ENCODE measurements around the gene CCDC182.

The CCDC182 gene

DNA sequence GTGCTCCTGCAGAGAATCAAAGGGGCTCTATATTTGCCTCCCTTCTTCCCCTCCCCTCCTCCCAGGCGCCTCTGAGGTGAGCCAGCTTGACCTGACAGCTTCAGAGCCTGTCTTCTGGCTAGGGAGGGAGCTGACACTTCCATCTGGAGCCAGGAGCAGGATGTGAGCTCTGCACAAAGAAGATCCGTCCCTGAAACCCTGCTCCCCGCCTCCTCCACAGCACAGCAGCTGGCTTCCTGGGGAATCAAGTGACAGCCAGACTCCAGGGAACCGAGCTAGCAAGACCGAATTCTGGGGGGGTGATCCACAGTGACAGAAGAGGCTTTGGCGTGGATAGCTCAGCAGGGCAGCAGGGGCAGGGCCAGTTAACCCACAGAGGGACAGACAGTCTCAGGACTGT is 37.2 kb downstream of the CCDC182 start:
- DNase-seq (ENCODE audit: extremely low read depth, low read depth): no peak
- TF ChIP-seq, protein P1, sequence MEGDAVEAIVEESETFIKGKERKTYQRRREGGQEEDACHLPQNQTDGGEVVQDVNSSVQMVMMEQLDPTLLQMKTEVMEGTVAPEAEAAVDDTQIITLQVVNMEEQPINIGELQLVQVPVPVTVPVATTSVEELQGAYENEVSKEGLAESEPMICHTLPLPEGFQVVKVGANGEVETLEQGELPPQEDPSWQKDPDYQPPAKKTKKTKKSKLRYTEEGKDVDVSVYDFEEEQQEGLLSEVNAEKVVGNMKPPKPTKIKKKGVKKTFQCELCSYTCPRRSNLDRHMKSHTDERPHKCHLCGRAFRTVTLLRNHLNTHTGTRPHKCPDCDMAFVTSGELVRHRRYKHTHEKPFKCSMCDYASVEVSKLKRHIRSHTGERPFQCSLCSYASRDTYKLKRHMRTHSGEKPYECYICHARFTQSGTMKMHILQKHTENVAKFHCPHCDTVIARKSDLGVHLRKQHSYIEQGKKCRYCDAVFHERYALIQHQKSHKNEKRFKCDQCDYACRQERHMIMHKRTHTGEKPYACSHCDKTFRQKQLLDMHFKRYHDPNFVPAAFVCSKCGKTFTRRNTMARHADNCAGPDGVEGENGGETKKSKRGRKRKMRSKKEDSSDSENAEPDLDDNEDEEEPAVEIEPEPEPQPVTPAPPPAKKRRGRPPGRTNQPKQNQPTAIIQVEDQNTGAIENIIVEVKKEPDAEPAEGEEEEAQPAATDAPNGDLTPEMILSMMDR (IDR thresholded peaks at IDR 0.05; ENCODE audit: low read depth, low read length): no peak

DNA sequence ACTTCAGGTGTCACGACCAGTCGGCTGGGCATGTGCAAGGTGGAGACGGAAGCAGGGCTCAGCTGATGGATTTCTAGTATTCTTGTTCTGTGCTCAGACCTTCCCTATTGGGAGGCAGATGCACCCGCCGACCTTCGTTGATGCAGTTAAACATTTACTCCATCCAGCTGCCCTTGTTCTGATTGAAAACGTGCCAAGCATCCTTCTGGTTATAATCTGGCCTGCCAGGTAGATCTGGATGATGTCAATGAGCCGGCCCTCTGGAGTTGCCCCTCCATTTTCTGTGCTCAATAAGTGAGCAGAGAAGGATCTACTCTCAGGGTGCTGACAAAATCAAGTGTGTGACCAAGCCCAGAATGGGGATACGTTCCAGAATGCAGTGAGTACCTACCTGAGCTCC is 38.3 kb downstream of the CCDC182 start:
- no peak for DNase-seq (ENCODE audit: extremely low read depth, low read depth)
- TF ChIP-seq, protein P1 (IDR thresholded peaks at IDR 0.05; ENCODE audit: low read depth, low read length): no peak

DNA sequence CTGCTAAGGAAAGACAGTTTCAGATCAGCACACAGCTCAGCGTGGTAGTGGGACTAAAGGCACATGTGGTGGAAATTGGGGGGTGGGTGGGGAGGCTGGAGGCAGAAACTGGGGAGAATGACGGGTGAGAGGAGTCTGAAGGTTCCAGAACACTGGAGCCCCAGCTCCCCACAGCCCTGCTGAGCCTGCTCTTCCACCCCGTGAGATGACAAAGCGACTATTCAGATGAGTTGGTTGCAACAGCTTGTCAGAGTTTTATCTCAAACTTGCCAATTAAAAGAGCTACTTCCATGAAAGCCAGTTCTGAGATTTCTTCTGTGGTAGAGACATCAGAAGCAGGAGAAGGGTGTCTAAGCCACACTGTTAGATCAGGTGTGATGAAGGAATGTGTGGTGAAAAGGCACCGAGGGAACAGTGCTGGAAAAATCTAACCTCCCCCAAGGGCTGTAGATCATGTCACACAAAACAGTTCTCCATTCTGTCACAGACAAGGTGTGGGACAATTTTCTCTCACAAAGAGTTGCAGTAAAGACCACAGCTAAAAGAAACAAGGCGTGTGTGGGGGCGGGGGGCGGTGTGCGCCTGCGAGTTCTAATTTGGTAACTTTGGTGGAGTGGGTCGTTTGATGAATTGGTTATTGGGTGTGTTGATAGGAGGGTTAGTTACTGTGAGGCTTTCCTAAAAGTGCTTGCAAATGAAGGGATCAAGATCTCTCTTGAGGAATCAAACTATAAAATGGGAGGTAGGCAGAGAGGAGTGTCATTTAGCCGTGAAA is 39.0 kb downstream of the CCDC182 start:
- TF ChIP-seq, protein P1 (IDR thresholded peaks at IDR 0.05; ENCODE audit: low read depth, low read length): no peak
- no peak for DNase-seq (ENCODE audit: extremely low read depth, low read depth)

DNA sequence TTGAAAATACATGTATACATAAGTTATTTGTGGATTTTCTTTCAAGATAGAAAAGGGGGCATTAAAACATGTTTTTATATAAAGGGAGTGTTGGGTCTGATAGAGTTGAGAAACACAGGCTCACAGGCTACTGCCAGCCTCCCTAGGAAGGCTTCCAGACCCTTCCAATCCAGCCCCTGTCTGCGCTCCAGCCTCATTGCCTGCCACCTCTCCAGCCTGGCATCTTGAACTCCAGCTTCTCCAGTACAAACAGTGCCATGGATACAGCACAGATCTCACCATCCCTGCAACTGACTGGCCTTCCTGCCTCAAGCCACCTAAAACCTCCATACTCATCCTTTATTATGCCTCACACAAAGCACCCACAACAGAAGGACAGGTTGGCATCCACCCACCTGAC is 40.7 kb downstream of the CCDC182 start:
- DNase-seq (ENCODE audit: extremely low read depth, low read depth): no peak
- TF ChIP-seq, protein P1 (IDR thresholded peaks at IDR 0.05; ENCODE audit: low read depth, low read length): no peak

DNA sequence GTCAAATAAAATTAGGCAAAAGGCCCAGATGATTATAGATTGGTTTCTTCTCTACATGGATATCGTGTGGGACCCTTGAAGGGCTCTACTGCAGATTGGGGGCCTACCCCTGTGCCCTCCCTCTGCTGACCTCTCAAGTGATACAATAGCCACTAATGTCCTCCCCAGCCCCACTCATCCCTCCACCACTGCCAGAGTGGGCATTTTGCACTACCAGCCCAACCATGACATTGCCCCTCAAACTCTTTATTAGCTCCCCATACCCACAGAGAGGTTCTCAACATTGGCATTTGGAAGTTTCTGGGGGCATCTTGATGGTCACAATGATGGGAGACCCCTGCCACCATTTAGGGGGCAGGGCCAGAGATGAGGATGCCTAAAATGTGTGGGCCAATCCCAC is 41.8 kb downstream of the CCDC182 start:
- DNase-seq (ENCODE audit: extremely low read depth, low read depth): no peak
- TF ChIP-seq, protein P1 (IDR thresholded peaks at IDR 0.05; ENCODE audit: low read depth, low read length): no peak

DNA sequence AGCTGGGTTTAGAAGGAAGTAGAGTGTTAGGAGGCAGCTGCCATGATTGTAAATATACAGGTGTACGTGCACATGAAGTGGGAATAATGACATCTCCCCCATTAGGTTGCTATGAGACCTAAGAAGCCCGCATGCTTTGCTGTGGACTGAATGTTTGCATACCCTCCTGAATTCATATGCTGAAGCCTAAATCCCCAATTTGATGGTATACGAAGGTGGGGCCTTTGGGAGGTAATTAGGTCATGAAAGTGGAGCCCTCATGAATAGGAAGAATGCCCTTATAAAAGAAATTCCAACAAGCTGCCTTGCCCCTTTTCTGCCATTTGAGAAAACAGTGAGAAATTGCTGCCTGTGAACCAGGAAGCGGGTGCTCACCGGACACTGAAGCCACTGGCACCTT is 44.0 kb downstream of the CCDC182 start:
- no peak for DNase-seq (ENCODE audit: extremely low read depth, low read depth)
- TF ChIP-seq, protein P1 (IDR thresholded peaks at IDR 0.05; ENCODE audit: low read depth, low read length): no peak

DNA sequence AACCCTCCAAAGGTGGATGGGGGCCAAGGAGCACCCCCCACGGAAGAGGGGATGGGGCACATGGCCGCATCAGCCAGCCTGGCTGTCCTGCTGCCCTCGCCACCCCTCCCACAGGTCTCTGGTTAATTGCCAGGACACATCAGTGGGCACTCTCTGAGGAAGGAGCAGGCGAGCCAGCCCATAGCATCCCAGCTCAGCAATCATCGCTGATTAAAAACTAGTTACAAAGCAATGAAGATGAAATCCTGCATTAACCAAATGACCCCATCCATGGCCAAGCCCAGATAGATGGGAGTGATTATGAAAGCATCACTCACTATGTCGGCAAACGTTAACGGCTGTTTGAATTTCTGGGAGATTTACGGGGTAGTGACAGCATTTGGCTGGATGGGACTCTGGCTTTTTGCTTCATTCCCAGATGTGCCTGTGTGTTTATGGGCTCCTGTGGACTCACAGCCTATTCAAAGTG is 45.3 kb downstream of the CCDC182 start:
- TF ChIP-seq, protein P1 (IDR thresholded peaks at IDR 0.05; ENCODE audit: low read depth, low read length): no peak
- DNase-seq (ENCODE audit: extremely low read depth, low read depth): no peak

Measured in AG09319 (cell line).